Measurements from ENCODE around the gene SGTA. TPM values are rescaled to one million over a fixed set of nuclear protein-coding genes. Genes with fewer than 3 reads are reported as not detected.

SGTA gene
- total RNA-seq, 1 donor from 2014 or later = 37.7 TPM

GRCh38 chr19:2815923-2816322 lies 32.9 kb upstream of the SGTA start:
- H3K9me3 Mint-ChIP-seq (ENCODE audit: low read depth) = no peaks in the 10 kb centered on the region
- H3K4me1 Mint-ChIP-seq (ENCODE audit: low read depth) = peaks cover 3% of the 10 kb centered on the region
- H3K27me3 Mint-ChIP-seq (ENCODE audit: low read depth) = no peaks in the 10 kb centered on the region
- no peaks in the 10 kb centered on the region for H3K36me3 Mint-ChIP-seq (ENCODE audit: low read depth)
- H3K4me3 Mint-ChIP-seq (ENCODE audit: unreplicated experiment) = no peak overlapping the region
- no peak for TF ChIP-seq CTCF (IDR thresholded peaks at IDR 0.05)
- H3K27ac Mint-ChIP-seq (ENCODE audit: unreplicated experiment) = no peak overlapping the region
- DNase-seq (ENCODE audit: low spot score) = no peak

- Mint-ChIP-seq H3K4me3 (ENCODE audit: unreplicated experiment) (no peak overlapping the region), H3K4me1 (ENCODE audit: low read depth) (peaks cover under 1% of the 10 kb centered on the region), H3K27ac (ENCODE audit: unreplicated experiment) (no peak overlapping the region), H3K27me3 (ENCODE audit: low read depth) (no peaks in the 10 kb centered on the region), H3K9me3 (ENCODE audit: low read depth) (no peaks in the 10 kb centered on the region), H3K36me3 (ENCODE audit: low read depth) (no peaks in the 10 kb centered on the region)
- no peak for TF ChIP-seq CTCF (IDR thresholded peaks at IDR 0.05)
- peak; percentile 83 for DNase-seq (ENCODE audit: low spot score)
Observed at GRCh38 chr19:2815191-2815614, 32.1 kb upstream of the SGTA start.

GRCh38 chr19:2814426-2814825 lies 31.4 kb upstream of the SGTA start:
- H3K4me1 Mint-ChIP-seq (ENCODE audit: low read depth) = no peaks in the 10 kb centered on the region
- TF ChIP-seq CTCF (IDR thresholded peaks at IDR 0.05) = no peak
- no peak overlapping the region for H3K4me3 Mint-ChIP-seq (ENCODE audit: unreplicated experiment)
- no peaks in the 10 kb centered on the region for H3K9me3 Mint-ChIP-seq (ENCODE audit: low read depth)
- H3K27me3 Mint-ChIP-seq (ENCODE audit: low read depth) = no peaks in the 10 kb centered on the region
- H3K27ac Mint-ChIP-seq (ENCODE audit: unreplicated experiment) = no peak overlapping the region
- H3K36me3 Mint-ChIP-seq (ENCODE audit: low read depth) = no peaks in the 10 kb centered on the region
- peak; percentile 75 for DNase-seq (ENCODE audit: low spot score)

- Mint-ChIP-seq H3K9me3 (ENCODE audit: low read depth) (no peaks in the 10 kb centered on the region), H3K4me1 (ENCODE audit: low read depth) (no peaks in the 10 kb centered on the region), H3K27ac (ENCODE audit: unreplicated experiment) (no peak overlapping the region)
Observed at GRCh38 chr19:2813235-2814160, 30.4 kb upstream of the SGTA start.

More at GRCh38 chr19:2813235-2814160, 30.4 kb upstream of the SGTA start:
- Mint-ChIP-seq H3K36me3 (ENCODE audit: low read depth) (peaks cover 3% of the 10 kb centered on the region), H3K4me3 (ENCODE audit: unreplicated experiment) (no peak overlapping the region), H3K27me3 (ENCODE audit: low read depth) (no peaks in the 10 kb centered on the region)
- peak; percentile 91 for DNase-seq (ENCODE audit: low spot score)
- no peak for TF ChIP-seq CTCF (IDR thresholded peaks at IDR 0.05)
